Measurements from ENCODE around the gene FBN1. TPM values are rescaled to one million over a fixed set of nuclear protein-coding genes. Genes with fewer than 3 reads are reported as not detected.

The FBN1 gene
- total and polyA plus RNA-seq, 2 experiments from 2014 or later, result 2.1 to 5.3 TPM

- H3K4me1 ChIP-seq (ENCODE audit: low read depth), result peaks cover 8% of the 10 kb centered on the region
- H3K4me3 ChIP-seq, result no peak overlapping the region
- H3K36me3 ChIP-seq, result no peaks in the 10 kb centered on the region
- no peak for DNase-seq (ENCODE audit: low read depth in 1 of 2, low spot score in 1 of 2)
- H3K27me3 ChIP-seq, result no peaks in the 10 kb centered on the region
- H3K9me3 ChIP-seq (ENCODE audit: low read depth), result no peaks in the 10 kb centered on the region
- TF ChIP-seq CTCF (IDR thresholded peaks at IDR 0.05; ENCODE audit: low read depth, low read length), result no peak
- H3K27ac ChIP-seq, result no peak overlapping the region
Measured at GRCh38 chr15:48408327-48408726, 237.2 kb downstream of the FBN1 start.

- H3K9me3 ChIP-seq (ENCODE audit: low read depth), result no peaks in the 10 kb centered on the region
- no peaks in the 10 kb centered on the region for H3K36me3 ChIP-seq
- H3K4me1 ChIP-seq (ENCODE audit: low read depth), result peaks cover 11% of the 10 kb centered on the region
- TF ChIP-seq CTCF (IDR thresholded peaks at IDR 0.05; ENCODE audit: low read depth, low read length), result no peak
- no peaks in the 10 kb centered on the region for H3K27me3 ChIP-seq
- no peak overlapping the region for H3K27ac ChIP-seq
- DNase-seq (ENCODE audit: low read depth in 1 of 2, low spot score in 1 of 2), result no peak
- H3K4me3 ChIP-seq, result no peak overlapping the region
Measured at GRCh38 chr15:48407646-48408045, 237.9 kb downstream of the FBN1 start.

- DNase-seq (ENCODE audit: low read depth in 1 of 2, low spot score in 1 of 2), result no peak
- no peak overlapping the region for H3K4me3 ChIP-seq
- TF ChIP-seq CTCF (IDR thresholded peaks at IDR 0.05; ENCODE audit: low read depth, low read length), result peak; percentile 38
Measured at GRCh38 chr15:48406911-48407310, 238.6 kb downstream of the FBN1 start.

GRCh38 chr15:48406266-48406891 lies 239.1 kb downstream of the FBN1 start:
- Histone ChIP-seq H3K27me3 (no peaks in the 10 kb centered on the region), H3K4me3 (no peak overlapping the region), H3K27ac (no peak overlapping the region)

More at GRCh38 chr15:48406911-48407310, 238.6 kb downstream of the FBN1 start:
- H3K27ac ChIP-seq, result no peak overlapping the region
- H3K9me3 ChIP-seq (ENCODE audit: low read depth), result no peaks in the 10 kb centered on the region
- no peaks in the 10 kb centered on the region for H3K36me3 ChIP-seq
- no peaks in the 10 kb centered on the region for H3K27me3 ChIP-seq
- peaks cover 13% of the 10 kb centered on the region for H3K4me1 ChIP-seq (ENCODE audit: low read depth)

GRCh38 chr15:48402427-48403177 lies 242.9 kb downstream of the FBN1 start:
- Histone ChIP-seq H3K27ac (no peak overlapping the region), H3K36me3 (no peaks in the 10 kb centered on the region), H3K27me3 (peaks cover 8% of the 10 kb centered on the region), H3K4me3 (no peak overlapping the region), H3K4me1 (ENCODE audit: low read depth) (peaks cover 13% of the 10 kb centered on the region), H3K9me3 (ENCODE audit: low read depth) (no peaks in the 10 kb centered on the region)
- peak in 1 of 2 donors; percentile 48 for DNase-seq (ENCODE audit: low read depth in 1 of 2, low spot score in 1 of 2)
- no peak for TF ChIP-seq CTCF (IDR thresholded peaks at IDR 0.05; ENCODE audit: low read depth, low read length)

More at GRCh38 chr15:48406266-48406891, 239.1 kb downstream of the FBN1 start:
- no peak for DNase-seq (ENCODE audit: low read depth in 1 of 2, low spot score in 1 of 2)
- TF ChIP-seq CTCF (IDR thresholded peaks at IDR 0.05; ENCODE audit: low read depth, low read length), result no peak
- Histone ChIP-seq H3K36me3 (no peaks in the 10 kb centered on the region), H3K4me1 (ENCODE audit: low read depth) (peaks cover 13% of the 10 kb centered on the region), H3K9me3 (ENCODE audit: low read depth) (no peaks in the 10 kb centered on the region)
